Caki2 (cell line): Measurements from ENCODE around the gene KIAA1217. TPM values are rescaled to one million over a fixed set of nuclear protein-coding genes. Genes with fewer than 3 reads are reported as not detected.

Source experiments
- DNase-seq: peaks from one replicate; pipeline ENCODE4 v3.0.0-alpha.2; 2015; ENCODE audit warnings: low read depth
- in situ Hi-C: cut with HindIII; loops from 2 replicates; pipeline ENCODE4 v1.10.0; 2016; ENCODE audit warnings: low sequenced_read_pairs, low pct_unique_long_range_greater_than_20kb, mixed read lengths
- total RNA-seq: library from RNA; depleted of rRNA; stranded (reverse); fragments of >200 nt; shearing (Covaris generic); gene quantifications from 2 replicates; pipeline ENCODE4 v1.2.3, GENCODE V29; 2014; ENCODE audit warnings: low replicate concordance

Gene KIAA1217
- total RNA-seq, 1 experiment from 2014 or later: 0.95 TPM

DNA sequence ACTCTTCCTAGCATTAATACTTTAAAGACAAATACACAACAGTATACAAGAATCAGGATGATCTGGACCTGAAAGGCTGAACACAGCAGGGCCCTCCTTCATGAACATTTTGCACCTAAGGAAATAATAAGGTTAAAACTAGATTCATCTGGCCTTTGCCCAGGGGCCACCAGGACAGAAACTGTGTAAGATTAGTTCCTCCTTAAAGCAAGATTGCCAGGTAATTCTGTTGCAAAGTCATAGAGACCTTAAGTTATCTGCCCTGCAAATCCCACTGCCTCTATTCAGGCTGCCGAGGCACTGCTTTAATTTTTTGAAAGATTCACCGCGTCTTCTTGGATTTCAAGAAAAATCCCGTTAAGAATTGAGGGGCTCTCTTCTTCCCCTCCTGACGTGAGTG is 1.6 kb upstream of the KIAA1217 start:
- no peak for DNase-seq
- in situ Hi-C loops: no loop called here

DNA sequence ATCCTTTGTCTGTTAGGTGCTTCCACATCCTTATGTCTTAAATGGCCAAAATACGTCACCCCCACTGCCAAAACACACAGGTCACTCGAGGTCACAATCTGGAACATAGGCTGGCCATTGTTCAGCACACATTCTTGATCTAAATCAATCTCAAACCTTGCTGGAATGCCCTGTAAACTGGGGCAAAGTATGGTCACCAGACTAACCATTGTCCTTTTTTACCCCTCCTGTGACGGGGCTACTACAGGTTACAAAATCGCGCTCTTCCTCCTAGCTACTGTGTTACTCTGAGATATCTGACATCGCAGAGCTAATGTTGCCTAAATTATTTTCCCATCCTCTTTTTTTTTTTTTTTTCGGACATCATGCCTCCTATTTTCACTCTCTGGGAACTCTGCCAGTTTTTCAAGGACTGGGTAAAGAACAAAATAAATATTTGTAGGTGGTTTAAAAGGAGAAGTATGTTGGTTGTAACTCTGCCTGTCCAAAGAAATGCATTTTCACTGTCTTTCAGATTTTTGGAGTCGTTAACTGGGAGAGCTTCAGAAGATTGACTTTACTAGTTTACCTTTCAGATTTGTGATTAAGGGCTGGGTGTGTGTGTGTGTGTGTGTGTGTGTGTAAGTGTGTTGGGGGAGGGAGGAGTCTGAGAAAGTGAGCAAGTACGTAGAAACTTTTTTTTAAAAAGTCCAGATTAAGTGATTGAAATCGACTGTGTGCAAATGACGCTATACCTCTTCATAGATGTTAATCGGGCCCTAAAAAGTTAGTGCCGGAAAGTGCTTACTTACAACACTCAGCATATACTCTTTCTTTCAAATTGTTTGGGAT is 942 bp upstream of the KIAA1217 start:
- no peak for DNase-seq
- in situ Hi-C loops: no loop called here

DNA sequence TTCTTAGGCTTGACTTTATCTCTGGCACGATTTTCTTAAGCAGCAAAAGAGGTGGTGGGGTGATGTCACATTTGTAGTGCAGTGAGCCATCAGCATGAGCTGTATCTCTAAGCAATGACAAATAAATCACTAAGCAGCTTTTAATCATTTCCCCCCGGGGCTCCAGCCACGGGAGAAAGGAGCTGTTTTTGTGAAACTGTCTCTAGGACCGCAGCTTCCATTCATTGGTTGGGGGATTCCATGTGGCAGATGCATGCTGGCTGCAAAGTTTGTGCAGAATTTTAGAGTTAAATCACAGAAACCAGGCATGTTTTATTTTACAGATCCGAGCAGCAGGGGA is 464 bp downstream of the KIAA1217 start:
- in situ Hi-C loops: no loop called here
- peak; percentile 30 for DNase-seq

DNA sequence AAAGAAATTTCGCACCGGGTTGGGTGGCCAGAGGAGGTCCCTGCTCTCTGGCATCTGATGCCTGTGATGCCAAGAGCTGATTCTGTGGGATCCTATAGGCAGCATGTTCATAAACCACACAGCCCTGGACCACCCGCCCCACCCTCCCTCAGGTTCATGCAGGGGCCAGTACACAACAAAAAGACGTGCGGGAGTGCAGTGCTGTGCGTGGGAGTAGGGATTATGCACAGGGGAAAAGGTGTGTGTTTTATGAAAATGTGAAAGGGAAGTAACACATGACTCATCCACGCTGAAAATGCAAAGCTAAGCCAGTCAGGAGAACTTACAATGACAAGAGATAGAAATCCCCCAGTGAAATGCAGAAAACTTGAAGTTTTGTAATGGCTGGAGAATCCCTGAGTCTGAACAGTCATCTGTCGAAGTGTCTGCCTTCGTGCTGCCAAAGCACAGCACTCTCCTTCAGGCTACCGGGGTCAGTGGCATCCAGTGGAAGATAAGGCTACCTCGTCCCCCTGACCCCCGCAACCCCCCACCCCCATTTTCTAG is 1.1 kb downstream of the KIAA1217 start:
- in situ Hi-C loops: no loop called here
- peak; percentile 45 for DNase-seq

DNA sequence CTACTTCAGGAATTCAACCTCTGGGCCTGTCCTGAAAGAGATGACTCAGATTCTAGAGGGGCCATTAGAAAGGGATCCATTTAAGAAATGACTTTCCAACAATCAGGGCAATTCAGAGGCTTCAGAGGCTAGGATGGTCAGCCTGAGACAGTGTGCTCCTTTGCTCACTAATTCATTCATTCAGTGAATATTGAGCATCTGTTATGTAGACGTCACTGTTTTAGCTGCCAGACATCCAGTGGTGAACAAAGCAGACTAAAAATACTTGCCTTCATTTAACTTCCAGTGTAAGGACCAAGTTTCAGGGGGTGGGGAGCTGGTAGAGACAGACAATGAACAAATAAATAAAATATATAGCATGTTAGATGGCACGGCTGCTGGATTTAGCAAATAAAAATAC is 1.6 kb downstream of the KIAA1217 start:
- in situ Hi-C loops: no loop called here
- DNase-seq: no peak

DNA sequence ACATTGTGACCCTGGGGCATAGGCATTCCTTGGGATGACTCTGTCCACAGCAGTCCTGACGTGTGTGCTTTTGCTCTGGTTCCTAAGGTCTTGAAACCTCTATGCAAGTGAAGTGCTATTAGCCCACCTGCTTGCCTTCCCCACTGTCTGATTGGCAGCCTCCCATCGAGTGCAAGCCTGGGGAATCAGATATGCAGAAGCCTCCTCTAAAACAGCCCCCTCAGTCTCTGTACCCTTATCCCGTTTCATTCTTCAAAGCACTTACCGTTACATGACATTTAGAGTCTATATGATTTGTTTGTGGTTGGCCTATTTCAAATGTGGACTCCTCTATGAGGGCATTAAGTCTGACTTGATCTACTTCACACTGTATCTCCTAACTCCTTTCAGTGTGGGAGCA is 4.3 kb downstream of the KIAA1217 start:
- DNase-seq: no peak
- in situ Hi-C loops: no loop called here

DNA sequence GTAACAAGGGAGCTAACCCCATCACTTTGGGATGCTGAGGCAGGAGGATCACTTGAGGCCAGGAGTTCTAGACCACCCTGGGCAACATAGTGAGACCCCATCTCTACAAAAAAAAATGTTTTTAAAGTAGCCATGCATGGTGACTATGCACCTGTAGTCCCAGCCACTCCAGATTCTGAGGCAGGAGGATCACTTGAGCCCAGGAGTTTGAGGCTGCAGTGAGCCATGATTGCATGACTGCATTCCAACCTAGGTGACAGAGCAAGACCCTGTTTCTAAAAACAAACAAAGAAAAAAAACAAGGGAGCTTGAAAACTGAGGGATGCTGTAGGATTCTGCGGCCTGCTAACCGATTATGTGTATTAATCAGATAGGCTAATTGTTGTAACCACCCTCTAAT is 4.9 kb downstream of the KIAA1217 start:
- in situ Hi-C loops: no loop called here
- no peak for DNase-seq

DNA sequence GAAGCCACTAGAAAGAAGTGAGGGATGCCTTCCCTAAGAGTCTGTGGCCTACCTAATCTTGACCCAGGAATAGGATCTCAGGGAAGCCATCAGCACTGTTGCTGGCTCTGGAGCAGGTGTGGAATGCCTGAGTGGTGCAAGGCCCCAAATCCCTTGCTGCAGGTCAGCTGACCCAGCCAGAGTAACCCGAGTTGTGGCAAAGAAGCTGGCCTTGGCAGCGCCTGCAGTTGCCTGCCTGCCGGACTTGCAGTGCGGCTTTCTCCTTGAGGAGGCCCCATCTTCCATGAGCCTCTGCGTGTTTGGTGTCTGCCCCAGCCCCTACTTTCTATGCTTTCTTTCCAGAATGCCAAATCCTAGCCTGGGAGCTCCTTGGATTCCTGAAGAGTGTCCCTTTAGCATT is 5.8 kb downstream of the KIAA1217 start:
- no peak for DNase-seq
- in situ Hi-C loops: no loop called here

DNA sequence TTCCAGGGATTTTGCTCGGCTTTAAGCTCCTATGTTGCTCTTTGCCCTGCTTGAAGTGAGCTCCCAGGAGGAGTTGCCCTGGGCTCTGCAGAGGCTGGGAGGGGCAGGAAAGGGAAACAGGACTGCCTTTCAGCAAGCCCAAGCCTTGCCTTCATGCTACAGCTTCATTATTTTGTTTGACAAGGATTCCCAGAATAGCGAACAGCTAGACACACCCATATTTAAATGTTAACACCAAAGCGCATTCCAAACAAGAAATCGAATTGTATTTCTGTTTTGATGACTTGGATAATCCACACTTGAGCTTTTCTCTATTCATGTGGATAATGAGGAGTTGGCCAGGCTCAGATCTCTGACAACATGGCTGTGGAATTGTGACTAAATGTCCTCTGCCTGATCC is 6.3 kb downstream of the KIAA1217 start:
- in situ Hi-C loops: no loop called here
- no peak for DNase-seq

DNA sequence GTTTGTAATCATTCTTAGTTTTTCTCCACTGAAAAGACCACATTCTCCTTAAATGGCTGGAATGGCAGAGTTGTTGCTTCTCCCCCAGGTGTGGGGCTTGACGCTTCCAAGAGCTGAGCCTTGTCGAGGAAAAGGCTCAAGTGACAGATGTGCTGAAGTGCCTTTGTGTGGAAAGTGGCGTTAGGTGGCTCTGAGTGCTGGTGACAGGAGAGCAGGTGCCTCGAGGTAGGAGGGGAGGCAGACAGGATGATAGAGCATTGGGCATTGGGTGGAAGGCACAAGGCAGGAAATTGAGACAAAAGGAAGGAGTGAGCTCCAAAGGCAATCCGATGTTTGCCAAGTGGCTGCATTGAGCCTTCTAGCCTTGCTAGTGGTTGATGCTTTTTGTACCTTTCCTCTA is 6.7 kb downstream of the KIAA1217 start:
- no peak for DNase-seq
- in situ Hi-C loops: no loop called here

DNA sequence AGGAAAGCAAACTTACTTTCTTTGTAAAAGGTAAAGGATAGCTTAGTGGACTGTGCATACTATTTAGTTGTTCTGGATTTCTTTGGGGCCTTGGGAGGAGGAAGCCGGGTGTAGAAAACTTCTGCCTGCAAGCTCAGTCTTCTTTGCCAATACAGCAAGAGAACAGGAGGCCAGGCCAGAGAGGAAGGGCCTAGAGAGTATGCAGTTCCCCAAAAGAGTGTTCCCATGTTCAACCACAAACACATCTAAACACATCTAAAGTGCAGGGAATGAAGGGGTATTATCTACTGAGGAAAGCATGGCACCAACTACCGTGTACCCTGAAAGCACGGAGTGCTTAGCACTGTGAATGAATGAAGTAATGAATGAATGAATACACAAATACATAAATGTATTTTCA is 11.0 kb downstream of the KIAA1217 start:
- no peak for DNase-seq
- in situ Hi-C loops: no loop called here

DNA sequence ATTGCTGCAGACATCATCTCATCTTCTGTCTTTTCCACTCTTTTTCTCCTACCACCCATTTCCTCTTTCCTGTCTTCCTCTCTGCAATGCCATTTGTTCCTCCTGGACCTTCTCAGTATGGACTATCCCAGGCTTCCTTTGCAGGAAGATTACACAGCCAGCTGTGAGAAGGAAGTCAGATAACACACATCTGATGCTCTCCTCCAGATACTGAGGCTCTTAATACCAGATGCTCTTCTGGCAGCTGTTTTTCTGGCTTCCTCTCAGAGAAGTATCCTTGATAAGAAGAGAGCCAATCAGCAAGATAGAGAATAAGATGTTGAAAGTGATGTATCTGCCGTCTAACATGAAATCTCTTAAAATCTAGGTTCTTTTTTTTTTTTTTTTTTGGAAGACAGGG is 14.4 kb downstream of the KIAA1217 start:
- in situ Hi-C loops: no loop called here
- no peak for DNase-seq

DNA sequence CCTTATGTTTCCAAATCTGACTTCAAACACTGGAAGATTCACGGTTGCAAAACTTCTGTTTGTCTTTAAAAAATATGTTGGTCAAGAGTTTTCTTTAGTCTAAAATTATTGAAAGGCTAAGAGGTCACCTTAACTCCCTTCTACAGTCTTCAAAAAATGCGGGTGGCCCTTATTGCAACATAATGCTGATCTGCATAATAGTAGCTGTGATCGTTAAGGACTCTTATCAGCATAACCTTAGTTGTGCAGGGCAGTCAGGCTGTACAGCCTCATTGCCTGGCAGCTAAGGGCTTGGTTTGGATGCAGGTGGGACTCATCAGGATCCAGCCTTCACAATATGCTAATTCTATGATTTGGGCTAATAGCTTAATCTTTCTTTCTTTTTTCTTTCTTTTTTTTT is 15.0 kb downstream of the KIAA1217 start:
- in situ Hi-C loops: no loop called here
- DNase-seq: no peak

DNA sequence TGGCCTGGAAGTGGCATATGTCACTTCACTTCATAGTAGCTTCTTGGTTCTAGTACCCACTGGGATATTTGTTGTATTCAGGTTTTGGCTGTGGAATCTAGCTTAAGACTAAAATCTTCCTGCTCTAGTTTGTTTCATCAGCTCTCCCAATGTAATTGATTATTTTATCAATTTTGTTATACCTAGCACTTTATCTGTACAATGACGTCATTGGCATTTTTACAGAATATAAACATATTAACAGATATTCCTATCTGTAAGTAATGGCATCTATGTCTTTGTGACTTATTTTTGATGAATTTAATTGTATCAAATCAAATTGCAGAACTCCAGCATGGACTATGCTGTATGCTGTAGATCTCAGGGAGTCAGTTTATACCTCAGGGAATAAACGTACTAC is 19.7 kb downstream of the KIAA1217 start:
- DNase-seq: no peak
- in situ Hi-C loops: no loop called here

DNA sequence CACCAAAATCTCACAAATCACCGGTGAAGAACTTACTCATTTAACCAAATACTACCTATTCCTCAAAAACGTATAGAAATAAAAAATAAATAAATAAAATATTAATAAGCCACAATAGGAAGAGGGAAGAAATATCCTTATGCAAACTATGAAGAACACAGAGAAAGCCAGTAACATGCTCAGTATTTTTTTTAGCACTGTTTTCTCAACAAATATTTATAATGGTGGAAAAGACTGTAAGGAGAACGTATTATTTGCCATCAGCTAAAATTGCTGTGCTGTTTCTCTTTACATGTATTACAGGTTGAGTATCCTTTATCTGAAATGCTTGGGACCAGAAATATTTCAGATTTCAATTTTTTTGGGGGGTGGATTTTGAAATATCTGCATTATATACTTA is 21.0 kb downstream of the KIAA1217 start:
- in situ Hi-C loops: no loop called here
- DNase-seq: no peak

DNA sequence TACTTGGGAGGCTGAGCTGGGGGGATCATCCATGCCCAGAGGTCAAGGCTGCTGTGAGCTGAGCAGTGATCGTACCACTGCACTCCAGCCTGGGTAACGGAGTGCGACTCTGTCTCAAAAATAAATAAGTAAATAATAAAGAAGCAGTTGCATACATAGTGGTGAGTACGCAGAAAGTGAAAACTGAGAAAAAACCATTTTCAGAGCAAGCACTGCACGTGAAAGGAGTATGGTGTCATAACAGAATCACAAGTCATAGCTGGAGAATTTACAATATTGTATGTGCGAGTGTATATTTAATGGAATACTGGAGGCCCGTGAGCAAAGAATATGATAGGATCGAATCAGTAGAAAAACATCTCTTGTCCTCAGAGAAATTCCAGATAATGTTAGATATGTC is 22.3 kb downstream of the KIAA1217 start:
- in situ Hi-C loops: no loop called here
- DNase-seq: no peak

DNA sequence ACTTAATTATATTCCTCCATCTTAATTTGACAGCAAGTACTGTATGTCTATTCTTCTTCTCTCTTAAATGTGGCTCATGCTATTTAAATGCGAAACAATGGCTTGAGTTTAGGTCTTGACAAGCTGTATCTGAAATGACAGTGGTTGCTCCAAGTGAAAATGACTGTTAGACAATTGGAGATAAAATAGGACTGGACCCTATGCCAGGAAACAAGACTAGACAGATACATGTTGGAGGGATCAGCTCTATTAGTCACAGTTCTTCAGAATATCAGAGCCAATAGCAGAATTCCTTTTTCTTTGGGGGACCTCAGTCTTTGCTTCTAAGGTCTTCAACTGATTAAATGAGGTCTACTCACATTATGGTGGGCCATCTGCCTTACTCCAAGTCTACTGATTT is 25.8 kb downstream of the KIAA1217 start:
- in situ Hi-C loops: no loop called here

DNA sequence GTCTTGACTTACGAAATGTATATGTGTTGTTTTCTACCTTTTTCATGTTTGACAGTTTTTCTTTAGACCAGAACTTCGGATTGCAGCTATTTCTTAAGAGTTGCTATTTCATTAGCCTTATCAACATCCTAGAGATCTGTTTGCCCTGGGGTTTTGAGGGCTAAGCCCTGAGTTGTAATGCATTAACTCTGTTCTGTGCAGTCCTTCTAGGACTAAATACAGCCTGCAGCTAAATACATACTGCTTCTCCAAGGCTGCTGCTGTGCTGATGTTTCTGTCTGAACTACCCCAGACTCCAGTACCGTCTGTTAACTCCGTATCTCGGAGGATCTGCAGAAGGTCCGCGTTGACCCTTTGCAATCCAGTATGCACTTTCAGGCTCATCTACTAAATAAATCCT is 26.5 kb downstream of the KIAA1217 start:
- in situ Hi-C loops: no loop called here
- DNase-seq: no peak

More for the DNA sequence above, 25.8 kb downstream of the KIAA1217 start:
- DNase-seq: no peak

DNA sequence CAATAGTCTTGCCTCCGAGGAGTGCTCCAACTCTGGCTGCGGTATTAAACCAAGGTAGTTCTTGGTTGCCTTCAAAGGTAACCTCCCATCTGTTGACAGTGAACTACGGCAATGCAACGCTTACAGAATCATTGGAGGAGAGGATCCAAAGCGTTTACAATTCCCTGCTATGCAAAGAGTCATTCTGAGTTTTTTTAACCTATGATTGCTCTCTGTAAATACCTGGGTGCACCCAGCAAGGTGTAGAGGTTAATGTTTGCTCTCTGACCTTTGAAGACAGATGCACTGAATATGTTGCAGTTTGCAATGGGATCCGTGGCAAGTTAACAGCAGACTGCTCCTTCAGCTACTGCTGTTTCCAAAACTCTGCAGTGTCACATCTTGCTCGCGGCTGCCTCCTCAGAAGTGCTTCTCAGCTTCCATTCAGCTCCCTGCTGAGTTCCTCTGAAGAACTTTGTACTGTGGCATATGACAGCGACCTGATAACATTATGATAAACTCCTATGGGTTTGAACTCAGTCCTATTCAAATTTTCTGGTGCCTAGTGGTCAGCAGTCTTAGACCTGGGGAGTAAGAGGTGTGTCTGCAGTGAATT is 29.0 kb downstream of the KIAA1217 start:
- in situ Hi-C loops: no loop called here
- DNase-seq: no peak
